Glutamatergic neuron (in vitro differentiated cells): ENCODE measurements around the gene OPTC. TPM values are rescaled to one million over a fixed set of nuclear protein-coding genes. Genes with fewer than 3 reads are reported as not detected.

Source experiments
- DNase-seq: peaks from one replicate; pipeline ENCODE4 v3.0.0; 2022
- H3K27ac Mint-ChIP-seq: one replicate; pipeline ENCODE4 v1.8.0; 2020; ENCODE audit warnings: mild to moderate bottlenecking, mixed read lengths, inconsistent platforms; ENCODE audit not compliant: unreplicated experiment
- H3K27me3 Mint-ChIP-seq: one replicate; pipeline ENCODE4 v1.8.0; 2020; ENCODE audit warnings: mild to moderate bottlenecking, moderate library complexity, mixed read lengths, inconsistent platforms; ENCODE audit not compliant: unreplicated experiment
- H3K36me3 Mint-ChIP-seq: one replicate; pipeline ENCODE4 v1.8.0; 2020; ENCODE audit warnings: mild to moderate bottlenecking, mixed read lengths, inconsistent platforms; ENCODE audit not compliant: unreplicated experiment
- H3K4me1 Mint-ChIP-seq: one replicate; pipeline ENCODE4 v1.8.0; 2020; ENCODE audit warnings: mild to moderate bottlenecking, low read depth, mixed read lengths, inconsistent platforms; ENCODE audit not compliant: unreplicated experiment
- H3K4me3 Mint-ChIP-seq: one replicate; pipeline ENCODE4 v1.8.0; 2020; ENCODE audit warnings: mild to moderate bottlenecking, mixed read lengths, inconsistent platforms; ENCODE audit not compliant: unreplicated experiment
- H3K9me3 Mint-ChIP-seq: one replicate; pipeline ENCODE4 v1.8.0; 2020; ENCODE audit warnings: mild to moderate bottlenecking, moderate library complexity, mixed read lengths, inconsistent platforms; ENCODE audit not compliant: unreplicated experiment
- CTCF ChIP-seq: fragments of 200-600 bp; sonication (generic); IDR thresholded peaks from one replicate; pipeline ENCODE4 v1.5.0; 2021; ENCODE audit not compliant: partially characterized antibody, unreplicated experiment
- total RNA-seq: library from RNA; stranded (reverse); fragmentation: NEBNext Ultra II Directional; extraction: Animal tissue kit (Norgen Biotek cat#: 25700); gene quantifications from one replicate; pipeline ENCODE4 v1.2.1, GENCODE V29; 2021; ENCODE audit not compliant: unreplicated experiment

Gene OPTC
- total RNA-seq, 1 donor from 2014 or later: not detected

GRCh38 chr1:203475012-203475981 is 18.7 kb upstream of the OPTC start, which contains the start of gene PRELP:
Gene PRELP (plus strand): TSS chr1:203475806. CDS start chr1:203483185, 7,379 bp downstream.
- Mint-ChIP-seq H3K9me3 (peaks cover 9% of the 10 kb centered on the region), H3K27ac (no peak within 1 kb of the TSS), H3K4me1 (peaks cover 6% of the 10 kb centered on the region), H3K27me3 (peaks cover 5% of the 10 kb centered on the region), H3K36me3 (no peaks in the 10 kb centered on the region), H3K4me3 (no peak within 1 kb of the TSS)
- no peak for DNase-seq
- no peak for TF ChIP-seq CTCF

- H3K27me3 Mint-ChIP-seq: peaks cover 5% of the 10 kb centered on the region
Observed at GRCh38 chr1:203476216-203476814, 17.6 kb upstream of the OPTC start.

GRCh38 chr1:203477748-203478147 is 16.2 kb upstream of the OPTC start:
- TF ChIP-seq CTCF: no peak
- H3K36me3 Mint-ChIP-seq: no peaks in the 10 kb centered on the region
- peaks cover 5% of the 10 kb centered on the region for H3K27me3 Mint-ChIP-seq
- peaks cover 11% of the 10 kb centered on the region for H3K4me1 Mint-ChIP-seq
- H3K4me3 Mint-ChIP-seq: no peak overlapping the region
- H3K9me3 Mint-ChIP-seq: peaks cover 5% of the 10 kb centered on the region
- no peak for DNase-seq
- H3K27ac Mint-ChIP-seq: no peak overlapping the region

More at GRCh38 chr1:203476216-203476814, 17.6 kb upstream of the OPTC start:
- Mint-ChIP-seq H3K27ac (no peak overlapping the region), H3K4me3 (no peak overlapping the region), H3K36me3 (no peaks in the 10 kb centered on the region), H3K9me3 (peaks cover 7% of the 10 kb centered on the region), H3K4me1 (peaks cover 8% of the 10 kb centered on the region)
- DNase-seq: no peak
- no peak for TF ChIP-seq CTCF

DNA sequence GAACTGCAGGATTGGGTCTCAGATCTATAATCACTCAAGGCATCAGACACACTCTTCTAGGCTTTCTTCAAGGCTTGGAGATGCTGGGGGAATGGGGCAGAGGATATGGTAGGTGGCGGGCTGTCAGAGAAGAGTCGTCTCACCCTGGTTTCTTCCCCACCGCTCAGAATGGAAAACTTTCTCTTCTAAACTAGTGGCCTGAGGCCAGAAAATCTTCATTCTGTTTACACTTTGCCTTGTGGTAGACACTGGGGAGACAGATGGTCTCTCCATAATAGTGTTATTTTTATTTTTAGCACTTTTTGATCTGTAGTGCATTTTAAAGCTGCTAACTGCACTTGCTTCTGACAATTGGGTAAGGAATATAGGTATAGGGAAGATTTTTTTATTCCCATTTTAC is 15.7 kb upstream of the OPTC start:
- no peak for DNase-seq
- Mint-ChIP-seq H3K27me3 (peaks cover 5% of the 10 kb centered on the region), H3K4me3 (no peak overlapping the region), H3K4me1 (peaks cover 11% of the 10 kb centered on the region), H3K27ac (no peak overlapping the region), H3K36me3 (no peaks in the 10 kb centered on the region), H3K9me3 (peaks cover 5% of the 10 kb centered on the region)
- TF ChIP-seq CTCF: no peak
